GM12878 (cell line): ENCODE results near the gene ACSM4. TPM values are rescaled to one million over a fixed set of nuclear protein-coding genes. Genes with fewer than 3 reads are reported as not detected.
"Not testable (repeated sequence)": the region's sequence is repeated elsewhere in the genome, so short reads cannot be mapped to it uniquely, and the experiment has no call there.

ENCODE experiments used
- ATAC-seq: fragments of 200-7000 bp; cut with Tn5 transposase; 3 replicates; pipeline ENCODE4 v1.9.1; 2020; ENCODE audit warnings: mild to moderate bottlenecking, moderate library complexity
- BruUV-seq: library from RNA; stranded (reverse); fragments of 400-500 nt; replicated peaks from 2 replicates; lab custom pipeline; 2021; lab: Mats Ljungman, UMichigan
- CTCF ChIA-PET: fragments of 300-600 bp; sonication (Branson Sonifier 250); formaldehyde crosslinking; extraction: SDS; loops from one replicate; lab custom pipeline; 2021; ENCODE audit warnings: inconsistent platforms; lab: Yijun Ruan, JAX
- POLR2A ChIA-PET: fragments of 350-600 bp; formaldehyde crosslinking; extraction: SDS; loops from one replicate; lab custom pipeline; 2021; ENCODE audit warnings: inconsistent platforms; lab: Charles Lee
- RAD21 ChIA-PET: fragments of 300-600 bp; sonication (Branson Sonifier 250); formaldehyde crosslinking; loops from one replicate; lab custom pipeline; 2023; ENCODE audit warnings: antibody characterized with exemption; ENCODE audit not compliant: unreplicated experiment; lab: Charles Lee
- SMC1A ChIA-PET: fragments of 300-600 bp; sonication (Branson Sonifier 250); formaldehyde crosslinking; loops from one replicate; lab custom pipeline; 2023; ENCODE audit not compliant: unreplicated experiment, uncharacterized antibody; lab: Charles Lee
- DNase-seq: peaks from one replicate; pipeline ENCODE4 v3.0.0-alpha.2; 2011; ENCODE audit warnings: low read depth, low spot score
- FAIRE-seq: peaks from 3 replicates; lab custom pipeline; 2011; peaks lifted over from hg19 to GRCh38; lab: Jason Lieb, UNC
- H2AFZ ChIP-seq: 2 replicates; pipeline ENCODE4 v1.6.0; 2011; ENCODE audit warnings: low read depth, low read length, control low read depth; ENCODE audit not compliant: control insufficient read depth
- H3K27ac ChIP-seq: 2 replicates; pipeline ENCODE4 v1.5.1; 2011; ENCODE audit warnings: control low read depth; ENCODE audit not compliant: control insufficient read depth, insufficient read depth
- H3K27me3 ChIP-seq, 2 experiments: replicated peaks in 1 of 2; 2 replicates each; pipeline versions ENCODE4 v1.6.0 to v1.6.1; 2011; ENCODE audit warnings: low read length in 1 of 2; ENCODE audit not compliant: control insufficient read depth in 2 of 2, insufficient read depth in 2 of 2
- H3K36me3 ChIP-seq, 2 experiments: 2 replicates each; pipeline ENCODE4 v1.5.1; 2011; ENCODE audit warnings: low read length in 1 of 2; ENCODE audit not compliant: control insufficient read depth in 2 of 2, insufficient read depth in 2 of 2
- H3K4me1 ChIP-seq: 2 replicates; pipeline ENCODE4 v1.6.1; 2011; ENCODE audit warnings: mild to moderate bottlenecking, low read length, moderate library complexity, mixed read lengths; ENCODE audit not compliant: control insufficient read depth, insufficient read depth
- H3K4me2 ChIP-seq: 2 replicates; pipeline ENCODE4 v1.6.0; 2011; ENCODE audit warnings: control low read depth; ENCODE audit not compliant: control insufficient read depth, insufficient read depth
- H3K4me3 ChIP-seq: fragments of 200-600 bp; sonication (generic); 2 replicates; pipeline ENCODE4 v1.5.1; 2016
- H3K79me2 ChIP-seq: 2 replicates; pipeline ENCODE4 v1.6.0; 2011; ENCODE audit warnings: low read length; ENCODE audit not compliant: control insufficient read depth, insufficient read depth
- H3K9ac ChIP-seq: 2 replicates; pipeline ENCODE4 v1.8.0; 2011; ENCODE audit warnings: low read length, control low read depth, mixed read lengths; ENCODE audit not compliant: control insufficient read depth, insufficient read depth
- H3K9me3 ChIP-seq: replicated peaks from 3 replicates; pipeline ENCODE4 v1.5.1; 2011; ENCODE audit warnings: mild to moderate bottlenecking, low read length; ENCODE audit not compliant: control insufficient read depth, insufficient read depth
- H4K20me1 ChIP-seq: 2 replicates; pipeline ENCODE4 v1.6.0; 2011; ENCODE audit not compliant: control insufficient read depth, insufficient read depth
- BCL3 ChIP-seq: IDR thresholded peaks from 2 replicates; pipeline ENCODE4 v1.6.1; 2011; ENCODE audit warnings: borderline replicate concordance, low read depth, mild to moderate bottlenecking, moderate library complexity, low read length; ENCODE audit not compliant: insufficient read depth, poor library complexity, severe bottlenecking
- E2F8 ChIP-seq: fragments of 450-650 bp; IDR thresholded peaks from 2 replicates; pipeline ENCODE4 v1.6.1; 2018; ENCODE audit warnings: mild to moderate bottlenecking, low read depth, moderate library complexity; ENCODE audit not compliant: partially characterized antibody
- HCFC1 ChIP-seq: fragments of 150-350 bp; IDR thresholded peaks from 2 replicates; pipeline ENCODE4 v1.6.1; 2014; ENCODE audit warnings: low read length
- TCF3 ChIP-seq: IDR thresholded peaks from 2 replicates; pipeline ENCODE4 v1.6.1; 2012; ENCODE audit warnings: low read depth, mild to moderate bottlenecking, low read length, borderline replicate concordance; ENCODE audit not compliant: insufficient read depth
- WGBS: methylation state at CpG from one replicate; pipeline ENCODE4 v1.1.6; 2016; ENCODE audit warnings: low lambda C conversion rate; ENCODE audit not compliant: insufficient replicate concordance, insufficient coverage; ENCODE audit errors: missing lambda C conversion rate; 5-methylcytosine and 5-hydroxymethylcytosine counted together
- in situ Hi-C: fragments of 300-500 bp; cut with MboI; formaldehyde crosslinking; loops from 9 replicates; pipeline ENCODE4 v1.14.3; 2018; ENCODE audit warnings: mixed read lengths
- intact Hi-C: fragments of 100-400 bp; cut with micrococcal nuclease; formaldehyde crosslinking; loops from one replicate; pipeline ENCODE4 v1.14.2; 2022; ENCODE audit not compliant: unreplicated experiment
- polyA plus RNA-seq, 11 experiments: library from polyadenylated mRNA; depleted of rRNA in 4 of 11; unstranded in 6 of 11; stranded (reverse) in 5 of 11; fragments of >200 nt; fragmentation: Nextera tagmentation in 4 of 11; fragmentation: Illumina TruSeq in 1 of 11; extraction: Ambion mirVana in 4 of 11; extraction: Trizol in 1 of 11; gene quantifications; 1 replicate in 1 of 11; 2 replicates in 10 of 11; pipeline versions ENCODE4 v1.2.1 to v1.2.3, GENCODE V29; 2011 to 2016; ENCODE audit warnings: inconsistent platforms in 2 of 11, missing spikeins in 2 of 11, low read depth in 1 of 11
- total RNA-seq, 4 experiments: library from RNA; depleted of rRNA in 3 of 4; stranded (reverse); fragments of >200 nt in 3 of 4; fragmentation: Illumina TruSeq in 1 of 4; extraction: Trizol in 1 of 4; gene quantifications; 2 replicates each; pipeline versions ENCODE4 v1.2.1 to v1.2.3, GENCODE V29; 2013 to 2021

Gene ACSM4
- total and polyA plus RNA-seq, 10 of the 15 experiments (the other 5 are each of a cell fraction or from before 2014, with no cell fraction given) = not detected

GRCh38 chr12:7289743-7290142 lies 14.1 kb upstream of the ACSM4 start (continued):
- TF ChIP-seq BCL3 (no peak), HCFC1 (no peak), E2F8 (no peak), TCF3 (no peak)

GRCh38 chr12:7290588-7290987 lies 13.3 kb upstream of the ACSM4 start:
- BruUV-seq, H3K4me3 ChIP-seq, H3K27me3 ChIP-seq, H3K27ac ChIP-seq, H3K79me2 ChIP-seq, RAD21 ChIA-PET, H2AFZ ChIP-seq, intact Hi-C loops, H3K36me3 ChIP-seq, H4K20me1 ChIP-seq, CTCF ChIA-PET, ATAC-seq, SMC1A ChIA-PET, H3K9me3 ChIP-seq, H3K4me1 ChIP-seq, POLR2A ChIA-PET, H3K9ac ChIP-seq, in situ Hi-C loops, DNase-seq, FAIRE-seq, H3K4me2 ChIP-seq: not testable (repeated sequence)
- WGBS = 0% methylated on average over 1 of the region's 1 CpG
